Germinal center (tissue), 1 donor: ENCODE data around the gene NCS1.
A peak's percentile ranks its signal among the peaks of the same experiment; 100 is the strongest.

ENCODE experiments used
- DNase-seq: peaks from one replicate; pipeline ENCODE4 v3.0.0; 2012; ENCODE audit warnings: mixed read lengths, low spot score

The NCS1 gene

DNA sequence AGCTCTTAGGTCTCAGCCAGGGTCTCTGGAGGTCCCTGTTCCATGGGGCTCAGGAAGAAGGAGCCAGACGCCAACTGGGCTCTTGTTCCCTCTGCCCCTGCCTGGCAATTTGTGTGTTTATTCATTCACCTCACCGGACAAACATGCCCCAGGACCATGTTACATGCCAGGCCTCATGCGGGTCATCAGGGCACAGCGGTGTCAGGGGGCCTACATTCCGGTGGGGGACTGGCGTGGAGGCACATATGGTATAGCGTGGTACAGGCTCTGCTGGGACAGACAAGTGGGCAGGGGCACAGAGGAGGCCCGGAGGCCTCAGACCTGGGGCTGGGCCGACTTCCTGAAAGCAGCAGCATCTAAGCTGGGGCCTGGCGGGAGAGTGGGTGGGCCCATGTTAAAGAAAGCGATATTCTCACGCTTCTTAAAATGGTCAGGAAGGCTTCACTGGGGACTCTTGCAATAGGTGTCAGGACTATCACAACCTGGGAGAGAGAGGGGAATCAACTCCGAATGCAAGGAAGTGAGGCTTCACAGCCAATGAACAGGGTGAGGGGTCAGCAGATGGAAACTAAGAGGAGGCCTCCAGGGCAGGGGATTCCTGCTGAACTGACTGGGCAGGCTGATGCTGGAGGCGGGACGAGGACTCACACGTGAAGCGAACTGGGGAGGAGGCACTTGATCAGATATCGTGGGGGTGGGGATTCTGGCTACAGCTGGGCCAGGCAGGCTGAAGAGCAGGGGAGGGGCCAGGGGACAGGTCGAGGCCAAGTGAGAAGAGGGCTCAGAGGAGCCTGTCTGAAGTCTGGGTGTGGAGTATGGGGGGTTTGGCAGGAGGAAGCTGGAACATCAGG lies 41.9 kb downstream of the NCS1 start:
- no peak for DNase-seq

- DNase-seq: no peak
Measured at GRCh38 chr9:130214776-130215340, 42.7 kb downstream of the NCS1 start.

GRCh38 chr9:130215341-130216119 lies 43.3 kb downstream of the NCS1 start:
- DNase-seq: no peak

DNA sequence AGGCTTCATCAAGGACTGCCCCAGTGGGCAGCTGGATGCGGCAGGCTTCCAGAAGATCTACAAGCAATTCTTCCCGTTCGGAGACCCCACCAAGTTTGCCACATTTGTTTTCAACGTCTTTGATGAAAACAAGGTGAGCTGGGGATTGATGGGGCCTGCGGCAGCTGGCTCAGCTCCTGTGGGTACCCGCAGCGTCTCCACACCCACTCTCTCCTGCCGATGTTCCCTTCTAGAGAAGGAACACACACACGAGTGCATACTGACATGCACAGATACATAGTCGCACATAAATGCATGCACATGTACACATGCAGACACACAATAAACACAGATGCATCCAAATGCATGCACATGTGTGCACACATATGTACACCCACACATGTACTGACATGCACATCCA lies 45.6 kb downstream of the NCS1 start:
- DNase-seq: no peak

- DNase-seq: no peak
Measured at GRCh38 chr9:130219661-130220096, 47.5 kb downstream of the NCS1 start.

- no peak for DNase-seq
Measured at GRCh38 chr9:130220352-130220751, 48.1 kb downstream of the NCS1 start.

- DNase-seq: no peak
Measured at GRCh38 chr9:130222833-130223232, 50.6 kb downstream of the NCS1 start.

DNA sequence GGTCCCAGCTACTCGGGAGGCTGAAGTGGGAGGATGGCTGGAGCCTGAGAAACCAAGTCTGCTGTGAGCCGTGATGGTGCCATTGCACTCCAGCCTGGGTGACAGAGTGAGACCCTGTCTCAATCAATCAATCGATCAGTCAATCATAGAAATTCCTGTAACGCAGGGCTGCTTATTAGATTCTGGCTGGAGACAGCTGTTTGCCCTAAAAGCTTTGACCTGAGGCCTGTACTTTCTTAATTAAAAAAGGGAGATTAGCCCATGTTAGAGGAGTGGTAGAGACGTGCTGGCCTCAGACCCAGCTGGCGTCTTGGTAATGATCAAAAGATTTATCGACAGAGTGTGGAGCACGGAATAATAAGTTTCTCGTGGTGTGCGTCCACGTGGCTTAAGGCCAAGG lies 52.9 kb downstream of the NCS1 start:
- no peak for DNase-seq

DNA sequence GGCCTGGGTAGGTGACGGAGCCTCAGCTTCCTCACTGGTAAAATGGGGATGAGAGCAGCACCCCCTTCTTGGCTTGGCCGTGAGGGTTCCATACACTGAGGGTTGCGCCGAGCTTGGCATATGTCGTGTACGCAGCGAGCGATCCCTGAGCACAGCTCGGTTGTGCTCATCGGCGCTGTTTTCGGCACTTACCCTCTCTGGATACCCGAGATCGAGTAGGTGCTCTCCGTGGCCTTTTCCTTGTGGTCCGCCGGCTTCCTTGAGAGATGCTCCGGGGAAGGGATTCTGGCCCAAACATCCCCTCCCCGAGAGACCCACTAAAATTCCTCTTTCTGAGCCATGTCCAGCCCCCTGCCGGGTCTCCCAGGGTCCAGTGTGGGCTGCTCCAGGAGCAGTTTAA lies 53.4 kb downstream of the NCS1 start:
- no peak for DNase-seq

GRCh38 chr9:130226112-130226511 lies 53.9 kb downstream of the NCS1 start:
- no peak for DNase-seq

DNA sequence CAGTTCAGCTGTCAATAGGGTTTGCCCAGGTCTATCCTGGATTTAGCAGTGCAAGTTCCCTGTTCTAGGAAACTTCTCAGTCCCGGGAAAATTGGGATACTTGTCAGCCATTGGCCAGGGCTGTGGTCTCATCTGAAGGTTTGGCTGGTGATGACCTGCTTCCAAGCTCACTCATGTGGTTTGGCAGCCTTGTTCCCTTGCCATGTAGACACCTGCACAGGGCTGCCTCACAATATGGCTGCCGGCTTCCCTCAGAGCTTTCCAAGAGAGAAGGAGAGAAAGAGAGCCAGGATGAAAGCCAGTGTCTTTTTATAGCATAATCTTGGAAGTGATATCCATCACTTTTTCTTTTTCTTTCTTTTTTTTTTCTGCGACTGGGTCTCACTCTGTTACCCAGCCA lies 55.6 kb downstream of the NCS1 start:
- DNase-seq: no peak

GRCh38 chr9:130229759-130230158 lies 57.6 kb downstream of the NCS1 start:
- DNase-seq: no peak

GRCh38 chr9:130230631-130231030 lies 58.4 kb downstream of the NCS1 start:
- no peak for DNase-seq

- no peak for DNase-seq
Measured at GRCh38 chr9:130232899-130233586, 60.8 kb downstream of the NCS1 start.

DNA sequence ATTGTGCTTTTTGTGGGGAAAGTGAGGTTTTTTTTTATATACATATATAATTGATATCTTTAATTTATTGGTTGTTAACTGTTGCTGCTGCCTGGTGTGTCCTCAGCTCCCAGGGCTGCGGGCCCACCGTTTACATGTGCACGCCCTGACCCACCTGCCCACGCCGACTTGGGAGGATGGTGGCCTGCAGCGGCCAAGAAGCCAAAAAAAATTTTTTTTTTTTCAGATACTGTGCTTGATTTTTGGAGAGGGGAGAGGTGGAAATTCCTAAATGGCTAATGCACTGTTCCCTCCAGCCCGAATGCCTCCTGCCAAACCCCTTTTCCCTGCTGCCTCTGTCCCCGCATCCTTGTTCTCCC lies 61.4 kb downstream of the NCS1 start:
- no peak for DNase-seq

- no peak for DNase-seq
Measured at GRCh38 chr9:130234340-130235260, 62.4 kb downstream of the NCS1 start.

- DNase-seq: peak; percentile 66
Measured at GRCh38 chr9:130235558-130236435, 63.6 kb downstream of the NCS1 start.

DNA sequence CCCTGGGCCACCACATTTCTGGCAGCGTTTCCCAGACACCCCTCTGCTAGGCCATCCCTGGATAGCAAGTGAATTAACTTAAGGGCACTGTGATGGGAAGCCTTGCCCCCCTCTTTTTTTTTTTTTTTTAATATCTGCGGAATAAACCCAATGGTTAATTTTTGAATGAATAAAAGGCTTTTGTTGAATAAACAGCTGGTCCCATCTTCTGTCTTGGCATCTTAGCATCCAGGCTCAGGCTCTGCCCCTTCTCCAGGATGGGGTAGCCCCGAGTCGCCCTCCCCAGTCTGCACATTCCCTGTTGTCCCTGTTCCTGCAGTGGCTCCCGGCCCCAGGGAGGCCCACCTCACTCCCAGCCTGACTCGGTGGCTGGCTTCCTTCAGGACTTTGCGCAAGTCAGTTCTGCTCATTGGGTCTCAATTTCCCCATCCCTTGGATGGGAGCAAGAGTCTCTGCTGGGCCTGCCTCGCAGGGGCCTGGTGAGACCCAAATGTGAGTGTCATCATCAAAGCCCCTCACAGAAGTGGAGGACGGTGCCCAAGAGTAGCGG lies 64.3 kb downstream of the NCS1 start:
- DNase-seq: no peak

DNA sequence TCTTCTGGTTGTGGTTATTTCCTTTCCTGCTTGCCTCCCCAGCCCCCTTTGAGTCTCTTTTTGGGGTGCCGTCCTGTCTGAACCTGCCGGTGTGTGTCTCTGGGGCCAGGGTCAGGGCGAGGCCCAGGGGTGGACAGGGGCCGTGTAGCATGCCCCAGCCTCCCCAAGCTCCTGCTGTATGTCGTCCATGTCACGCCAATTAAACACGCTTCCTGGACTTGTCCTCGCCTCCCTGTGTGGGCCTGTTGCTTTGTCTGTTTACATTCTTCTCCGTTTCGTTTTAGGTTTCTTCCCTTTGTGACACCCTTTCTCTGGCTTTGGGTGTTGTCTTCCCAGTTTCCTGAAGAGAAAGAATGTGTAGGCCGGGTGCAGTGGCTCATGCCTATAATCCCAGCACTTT lies 64.9 kb downstream of the NCS1 start:
- no peak for DNase-seq
